Left ventricle myocardium inferior (tissue), 1 donor: ENCODE data around the gene HES1. TPM values are rescaled to one million over a fixed set of nuclear protein-coding genes. Genes with fewer than 3 reads are reported as not detected.

Source experiments
- DNase-seq: peaks from one replicate; pipeline ENCODE4 v3.0.0-alpha.2; 2020
- H3K27ac ChIP-seq: fragments of 200-600 bp; replicated peaks from 2 replicates; pipeline ENCODE4 v1.8.0; 2021
- H3K27me3 ChIP-seq: fragments of 200-600 bp; 2 replicates; pipeline ENCODE4 v1.8.0; 2021; ENCODE audit warnings: low read depth
- H3K36me3 ChIP-seq: fragments of 200-600 bp; 2 replicates; pipeline ENCODE4 v1.8.0; 2021
- H3K4me1 ChIP-seq: fragments of 200-600 bp; 2 replicates; pipeline ENCODE4 v1.8.0; 2021
- H3K4me3 ChIP-seq: fragments of 200-600 bp; 2 replicates; pipeline ENCODE4 v1.8.0; 2021; ENCODE audit warnings: mild to moderate bottlenecking, moderate library complexity
- H3K9me3 ChIP-seq: fragments of 200-600 bp; replicated peaks from 2 replicates; pipeline ENCODE4 v1.8.0; 2021
- intact Hi-C: fragments of 100-400 bp; cut with micrococcal nuclease; formaldehyde crosslinking; loops from one replicate; pipeline ENCODE4 v1.11.0; 2022
- total RNA-seq: library from RNA; stranded (reverse); fragmentation: NEBNext Ultra II Directional; extraction: Animal tissue kit (Norgen Biotek cat#: 25700); gene quantifications from one replicate; pipeline ENCODE4 v1.2.1, GENCODE V29; 2021
- TF ChIP-seq, protein P1 (sequence below): fragments of 200-600 bp; IDR thresholded peaks from 2 replicates; pipeline ENCODE4 v1.8.0; 2021; ENCODE audit warnings: antibody characterized with exemption, mild to moderate bottlenecking, borderline replicate concordance
- donor health status: DM: no; HTN: yes; CAD: no; lungs with severe emphysema.

The HES1 gene
- total RNA-seq, 1 donor from 2014 or later: 13.4 TPM

DNA sequence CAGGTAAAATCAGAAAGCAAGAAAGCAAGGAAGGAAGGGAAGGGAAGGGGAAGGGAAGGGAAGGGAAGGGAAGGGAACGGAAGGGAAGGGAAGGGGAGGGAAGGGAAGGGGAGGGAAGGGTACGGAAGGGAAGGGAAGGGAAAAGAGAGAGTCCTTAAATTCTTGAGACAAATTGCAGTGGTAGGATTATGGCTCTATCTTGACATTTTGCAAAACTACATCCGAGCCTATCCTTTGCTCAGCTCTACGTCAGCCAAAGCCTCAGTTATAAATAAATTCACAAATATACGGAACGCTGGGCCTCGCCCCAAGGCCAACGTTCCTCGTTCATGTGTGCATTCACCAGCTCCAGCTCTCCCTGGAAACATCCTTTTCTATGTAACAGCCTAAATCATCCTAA, 25.5 kb upstream of the HES1 start:
- no peak for DNase-seq
- Histone ChIP-seq H3K27me3 (peaks cover 34% of the 10 kb centered on the region), H3K36me3 (no peaks in the 10 kb centered on the region), H3K9me3 (no peaks in the 10 kb centered on the region), H3K4me3 (no peak overlapping the region), H3K4me1 (no peaks in the 10 kb centered on the region), H3K27ac (no peak overlapping the region)
- intact Hi-C loops: no loop called here
- TF ChIP-seq, protein P1, sequence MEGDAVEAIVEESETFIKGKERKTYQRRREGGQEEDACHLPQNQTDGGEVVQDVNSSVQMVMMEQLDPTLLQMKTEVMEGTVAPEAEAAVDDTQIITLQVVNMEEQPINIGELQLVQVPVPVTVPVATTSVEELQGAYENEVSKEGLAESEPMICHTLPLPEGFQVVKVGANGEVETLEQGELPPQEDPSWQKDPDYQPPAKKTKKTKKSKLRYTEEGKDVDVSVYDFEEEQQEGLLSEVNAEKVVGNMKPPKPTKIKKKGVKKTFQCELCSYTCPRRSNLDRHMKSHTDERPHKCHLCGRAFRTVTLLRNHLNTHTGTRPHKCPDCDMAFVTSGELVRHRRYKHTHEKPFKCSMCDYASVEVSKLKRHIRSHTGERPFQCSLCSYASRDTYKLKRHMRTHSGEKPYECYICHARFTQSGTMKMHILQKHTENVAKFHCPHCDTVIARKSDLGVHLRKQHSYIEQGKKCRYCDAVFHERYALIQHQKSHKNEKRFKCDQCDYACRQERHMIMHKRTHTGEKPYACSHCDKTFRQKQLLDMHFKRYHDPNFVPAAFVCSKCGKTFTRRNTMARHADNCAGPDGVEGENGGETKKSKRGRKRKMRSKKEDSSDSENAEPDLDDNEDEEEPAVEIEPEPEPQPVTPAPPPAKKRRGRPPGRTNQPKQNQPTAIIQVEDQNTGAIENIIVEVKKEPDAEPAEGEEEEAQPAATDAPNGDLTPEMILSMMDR: no peak

DNA sequence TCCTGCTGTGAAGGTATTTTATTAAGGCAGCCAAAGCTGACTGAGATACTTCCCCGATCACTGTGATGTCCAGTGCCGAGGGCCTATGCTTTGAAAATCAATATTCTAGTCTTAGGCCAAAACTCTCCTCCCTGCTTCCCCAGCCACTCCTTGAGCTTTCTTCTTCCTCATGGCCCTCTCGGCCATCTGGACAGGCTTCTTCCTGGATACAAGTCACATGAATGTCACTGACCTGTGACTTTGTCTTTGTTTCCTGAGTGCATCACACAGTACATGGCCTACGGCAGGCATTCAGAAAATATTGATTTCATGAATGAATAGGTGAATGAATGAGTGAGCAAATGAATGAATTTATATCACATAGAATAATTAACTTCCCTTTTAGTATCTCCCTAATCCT, 24.6 kb upstream of the HES1 start:
- Histone ChIP-seq H3K27me3 (peaks cover 32% of the 10 kb centered on the region), H3K4me1 (no peaks in the 10 kb centered on the region), H3K9me3 (no peaks in the 10 kb centered on the region), H3K36me3 (no peaks in the 10 kb centered on the region), H3K27ac (no peak overlapping the region), H3K4me3 (no peak overlapping the region)
- TF ChIP-seq, protein P1: no peak
- DNase-seq: no peak
- intact Hi-C loops: no loop called here

DNA sequence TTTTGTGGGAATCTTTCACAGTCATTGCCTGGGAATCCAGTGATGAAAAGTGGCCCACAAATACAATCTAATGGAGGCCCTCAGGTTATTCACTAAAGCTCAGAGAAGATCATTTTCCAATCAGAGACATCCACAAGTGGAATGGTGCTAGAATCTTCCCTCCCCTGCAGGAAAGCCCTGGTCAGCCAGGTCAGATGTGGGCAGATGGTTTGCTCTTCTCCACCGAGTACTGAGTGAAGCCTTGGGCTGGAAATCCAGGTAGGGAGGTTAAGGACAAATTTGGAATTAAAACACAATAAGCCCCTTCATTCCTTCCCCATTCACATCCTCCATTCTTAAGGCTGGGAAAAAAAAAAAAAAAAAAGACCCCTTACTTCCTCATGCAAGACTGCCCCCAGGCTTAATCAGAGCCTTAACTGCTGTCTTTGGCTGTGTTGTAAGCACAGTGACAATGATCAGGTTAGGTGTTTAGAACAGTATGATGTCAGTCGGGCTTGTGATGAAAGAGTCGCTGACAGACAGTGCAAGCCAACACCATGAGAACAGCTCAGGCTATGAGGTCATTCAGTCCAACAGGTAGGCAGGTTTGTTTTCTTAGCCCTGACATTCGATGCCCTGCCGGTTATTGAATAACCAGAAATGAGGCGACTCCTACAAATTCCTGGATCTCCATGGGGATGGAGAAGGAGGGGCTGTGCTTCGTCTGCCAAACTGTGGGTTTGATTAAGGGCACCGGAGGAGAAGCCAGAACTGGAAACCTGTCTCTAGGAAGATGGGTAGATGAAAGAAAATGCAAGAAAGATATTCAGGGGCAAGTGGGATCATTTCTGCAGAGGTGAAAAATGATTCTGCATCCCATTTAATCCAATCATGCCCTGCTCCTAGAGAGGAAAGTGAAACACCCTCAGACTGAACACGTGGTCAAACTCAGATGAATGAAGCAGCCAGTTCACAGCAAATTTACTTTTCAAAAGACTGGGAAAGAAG, 23.5 kb upstream of the HES1 start:
- Histone ChIP-seq H3K9me3 (no peaks in the 10 kb centered on the region), H3K4me1 (no peaks in the 10 kb centered on the region), H3K27ac (no peak overlapping the region), H3K27me3 (peaks cover 33% of the 10 kb centered on the region), H3K36me3 (no peaks in the 10 kb centered on the region), H3K4me3 (no peak overlapping the region)
- intact Hi-C loops: no loop called here
- TF ChIP-seq, protein P1: no peak
- no peak for DNase-seq

DNA sequence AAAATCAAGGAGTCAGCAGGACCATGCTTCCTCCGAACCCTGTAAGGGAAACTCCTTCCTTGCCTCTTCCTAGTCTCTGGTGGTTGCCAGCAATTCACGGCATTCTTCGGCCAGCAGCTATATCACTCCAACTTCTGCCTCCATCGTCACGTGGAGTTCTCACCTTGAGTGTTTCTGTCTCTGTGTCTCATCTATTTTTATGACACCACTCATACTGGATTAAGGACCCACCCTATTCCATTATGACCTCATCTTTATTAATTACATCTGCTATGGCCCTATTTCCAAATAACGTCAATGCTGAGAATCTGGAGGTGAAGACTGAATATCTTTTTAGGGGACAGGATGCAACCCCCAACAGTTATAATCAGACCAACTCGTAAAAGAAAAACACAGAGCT, 21.8 kb upstream of the HES1 start:
- intact Hi-C loops: no loop called here
- peaks cover 34% of the 10 kb centered on the region for H3K27me3 ChIP-seq

DNA sequence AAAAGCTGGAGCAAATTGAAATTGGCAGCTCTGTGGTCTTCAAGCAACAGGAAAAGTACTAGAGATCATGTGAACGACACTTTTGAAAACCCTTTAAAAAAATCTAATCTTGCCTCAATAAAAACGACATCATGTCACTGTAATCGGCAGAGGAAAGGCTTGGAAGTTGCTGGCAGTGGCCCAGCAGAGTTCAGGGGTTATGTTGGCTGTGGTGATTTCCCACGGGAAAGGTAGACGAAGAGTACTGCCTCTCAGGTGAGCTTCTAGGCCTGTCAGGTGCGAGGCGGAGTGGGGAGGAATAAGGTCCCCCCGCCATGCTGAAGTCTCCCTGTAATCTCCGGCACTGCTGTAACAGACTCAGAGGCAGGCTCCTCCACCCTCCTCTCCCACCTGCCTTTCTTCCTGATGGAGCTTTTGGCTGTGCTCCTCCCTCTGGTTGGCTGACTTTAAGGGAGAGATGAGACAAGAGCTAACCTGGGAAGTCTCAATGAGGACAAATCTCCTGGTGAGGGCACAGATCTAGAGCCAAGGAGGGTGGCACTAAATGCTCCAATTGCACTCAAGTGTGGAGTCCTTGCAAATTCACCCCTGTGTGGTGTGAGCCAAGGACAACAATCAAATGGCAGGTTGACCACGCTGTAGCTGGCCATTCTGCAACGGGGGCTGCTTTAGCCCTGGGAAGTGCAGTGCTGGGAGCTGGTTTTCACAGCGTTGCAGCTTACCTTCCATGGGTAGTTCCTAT, 18.7 kb upstream of the HES1 start:
- DNase-seq: no peak
- Histone ChIP-seq H3K36me3 (no peaks in the 10 kb centered on the region), H3K27me3 (peaks cover 60% of the 10 kb centered on the region), H3K9me3 (no peaks in the 10 kb centered on the region), H3K27ac (no peak overlapping the region), H3K4me1 (no peaks in the 10 kb centered on the region), H3K4me3 (no peak overlapping the region)
- intact Hi-C loops: no loop called here
- TF ChIP-seq, protein P1: no peak

More for the DNA sequence above, 21.8 kb upstream of the HES1 start:
- no peaks in the 10 kb centered on the region for H3K9me3 ChIP-seq
- H3K4me1 ChIP-seq: no peaks in the 10 kb centered on the region
- DNase-seq: no peak
- no peaks in the 10 kb centered on the region for H3K36me3 ChIP-seq
- TF ChIP-seq, protein P1: no peak
- no peak overlapping the region for H3K27ac ChIP-seq
- no peak overlapping the region for H3K4me3 ChIP-seq
